Gastrocnemius medialis (tissue), 4 donors: Measurements from ENCODE around the gene IKBKE. TPM values are rescaled to one million over a fixed set of nuclear protein-coding genes. Genes with fewer than 3 reads are reported as not detected.

Experiments
- ATAC-seq, 2 donors: fragments of 150-250 bp; one replicate each; pipeline ENCODE4 v1.9.1; 2016
- DNase-seq, 2 donors: peaks; one replicate each; pipeline ENCODE4 v3.0.0-alpha.2; 2019
- H3K27ac ChIP-seq, 4 donors: fragments of 200-600 bp; sonication (generic); 1 replicate in 1 of 4; 2 replicates in 3 of 4; pipeline ENCODE4 v1.5.1; 2016 to 2018; ENCODE audit warnings: mild to moderate bottlenecking in 2 of 4, moderate library complexity in 1 of 4
- H3K27me3 ChIP-seq, 3 donors: fragments of 200-600 bp; sonication (generic) in 2 of 3; 1 replicate in 1 of 3; 2 replicates in 2 of 3; pipeline versions ENCODE4 v1.5.1 to v1.6.0; 2016 to 2019; ENCODE audit warnings: mild to moderate bottlenecking in 1 of 3, moderate library complexity in 1 of 3
- H3K36me3 ChIP-seq, 2 donors: fragments of 200-600 bp; sonication (generic) in 1 of 2; one replicate each; pipeline ENCODE4 v1.5.1; 2017 to 2018
- H3K4me1 ChIP-seq, 2 donors: fragments of 200-600 bp; sonication (generic) in 1 of 2; one replicate each; pipeline ENCODE4 v1.5.1; 2016 to 2017; ENCODE audit warnings: mild to moderate bottlenecking in 2 of 2
- H3K4me3 ChIP-seq, 4 donors: fragments of 200-600 bp; sonication (generic) in 3 of 4; 1 replicate in 1 of 4; 2 replicates in 3 of 4; pipeline ENCODE4 v1.5.1; 2016 to 2019; ENCODE audit warnings: mild to moderate bottlenecking in 2 of 4
- H3K9me3 ChIP-seq, 3 donors: fragments of 200-600 bp; sonication (generic) in 2 of 3; 1 replicate in 1 of 3; 2 replicates in 2 of 3; pipeline ENCODE4 v1.5.1; 2016 to 2019
- POLR2A ChIP-seq, 2 donors: fragments of 450-650 bp; IDR thresholded peaks; one replicate each; pipeline ENCODE4 v1.6.1; 2017; ENCODE audit warnings: antibody characterized with exemption in 2 of 2, mild to moderate bottlenecking in 2 of 2, moderate library complexity in 2 of 2
- in situ Hi-C, 4 donors: fragments of 200-750 bp; cut with MboI; loops; one replicate each; pipeline versions ENCODE4 v1.15.0 to v1.8.0; 2017; ENCODE audit warnings: low sequenced_read_pairs in 4 of 4
- intact Hi-C: fragments of 100-400 bp; cut with DNase I; formaldehyde crosslinking; loops from one replicate; pipeline ENCODE4 v1.15.1; 2023; ENCODE audit warnings: low total_unique reads
- total RNA-seq, 4 donors: library from RNA; depleted of rRNA; stranded (reverse); fragments of >200 nt; gene quantifications; one replicate each; pipeline versions ENCODE4 v1.1.0 to v1.2.3, GENCODE V29; 2016
- TF ChIP-seq, protein P1 (sequence below), 5 experiments: fragments of 450-650 bp in 3 of 5; fragments of 200-600 bp in 2 of 5; sonication (generic) in 2 of 5; IDR thresholded peaks in 4 of 5; conservative IDR thresholded peaks in 1 of 5; 1 replicate in 4 of 5; 2 replicates in 1 of 5; pipeline ENCODE4 v1.5.1; 2016 to 2019; ENCODE audit warnings: antibody characterized with exemption in 5 of 5, mild to moderate bottlenecking in 3 of 5, moderate library complexity in 3 of 5

The IKBKE gene
- total RNA-seq, 4 donors from 2014 or later = 0.81 to 1.1 (median 0.84) TPM; not detected in 1

DNA sequence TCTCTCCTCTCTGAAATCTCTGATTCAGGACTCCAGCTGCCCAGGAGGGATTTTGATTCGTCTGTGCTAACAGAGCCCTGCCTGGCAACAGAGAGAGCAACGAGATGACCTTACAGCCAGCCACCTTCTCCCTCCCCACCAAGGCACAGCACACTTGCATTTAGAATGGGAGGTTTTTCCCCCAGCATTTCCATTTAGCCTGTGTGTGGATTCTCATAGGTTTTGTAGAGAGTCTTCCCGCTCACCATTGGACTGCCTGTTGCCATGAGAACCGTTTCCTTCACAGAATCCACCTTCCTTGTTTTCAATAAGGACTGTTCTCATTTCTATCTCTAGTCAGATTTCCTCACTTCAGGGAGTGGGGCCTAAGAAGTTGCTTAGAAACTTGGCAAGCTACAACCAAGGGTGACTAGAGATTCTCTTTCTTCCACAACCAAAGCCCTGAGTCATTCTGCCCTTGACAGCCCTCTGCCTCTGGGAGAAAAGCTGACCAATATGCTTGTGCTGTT is 5.8 kb upstream of the IKBKE start:
- intact Hi-C loops = no loop called here
- TF ChIP-seq, protein P1, sequence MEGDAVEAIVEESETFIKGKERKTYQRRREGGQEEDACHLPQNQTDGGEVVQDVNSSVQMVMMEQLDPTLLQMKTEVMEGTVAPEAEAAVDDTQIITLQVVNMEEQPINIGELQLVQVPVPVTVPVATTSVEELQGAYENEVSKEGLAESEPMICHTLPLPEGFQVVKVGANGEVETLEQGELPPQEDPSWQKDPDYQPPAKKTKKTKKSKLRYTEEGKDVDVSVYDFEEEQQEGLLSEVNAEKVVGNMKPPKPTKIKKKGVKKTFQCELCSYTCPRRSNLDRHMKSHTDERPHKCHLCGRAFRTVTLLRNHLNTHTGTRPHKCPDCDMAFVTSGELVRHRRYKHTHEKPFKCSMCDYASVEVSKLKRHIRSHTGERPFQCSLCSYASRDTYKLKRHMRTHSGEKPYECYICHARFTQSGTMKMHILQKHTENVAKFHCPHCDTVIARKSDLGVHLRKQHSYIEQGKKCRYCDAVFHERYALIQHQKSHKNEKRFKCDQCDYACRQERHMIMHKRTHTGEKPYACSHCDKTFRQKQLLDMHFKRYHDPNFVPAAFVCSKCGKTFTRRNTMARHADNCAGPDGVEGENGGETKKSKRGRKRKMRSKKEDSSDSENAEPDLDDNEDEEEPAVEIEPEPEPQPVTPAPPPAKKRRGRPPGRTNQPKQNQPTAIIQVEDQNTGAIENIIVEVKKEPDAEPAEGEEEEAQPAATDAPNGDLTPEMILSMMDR (IDR thresholded peaks at IDR 0.05 in 4 of 5, conservative IDR thresholded peaks at IDR 0.05 in 1 of 5) = no peak
- no peak for TF ChIP-seq POLR2A (IDR thresholded peaks at IDR 0.05)
- peaks cover 0 to 15% of the 10 kb centered on the region in 2 donors for H3K4me1 ChIP-seq
- H3K27me3 ChIP-seq = peaks cover under 1 to 10% (median 3%) of the 10 kb centered on the region in 3 donors
- H3K9me3 ChIP-seq = no peaks in the 10 kb centered on the region
- no peaks in the 10 kb centered on the region for H3K36me3 ChIP-seq
- H3K4me3 ChIP-seq = no peak overlapping the region
- ATAC-seq (peak; percentile 33 to 63), DNase-seq (no peak)
- in situ Hi-C loops = no loop called here
- no peak overlapping the region for H3K27ac ChIP-seq

DNA sequence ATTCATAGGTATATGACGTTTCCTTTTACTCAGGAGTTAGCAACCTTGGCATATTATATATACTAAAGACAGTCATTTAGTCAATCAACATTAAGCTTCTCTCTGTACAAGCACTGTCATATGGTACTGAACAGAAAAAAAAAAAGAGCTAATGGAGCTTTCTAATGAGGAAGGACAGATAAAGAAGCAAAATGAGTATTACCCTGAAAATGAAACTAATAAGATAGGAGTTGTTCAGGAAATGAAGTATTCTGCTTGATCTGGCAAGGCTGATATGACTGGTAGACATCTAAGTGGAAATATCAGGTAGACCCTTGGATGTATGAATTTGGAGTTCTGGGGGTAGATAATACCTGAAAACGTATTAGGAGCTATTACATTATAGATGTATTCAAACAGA is 4.3 kb upstream of the IKBKE start:
- H3K9me3 ChIP-seq = no peaks in the 10 kb centered on the region
- TF ChIP-seq, protein P1 (IDR thresholded peaks at IDR 0.05 in 4 of 5, conservative IDR thresholded peaks at IDR 0.05 in 1 of 5) = no peak
- TF ChIP-seq POLR2A (IDR thresholded peaks at IDR 0.05) = no peak
- H3K4me3 ChIP-seq = no peak overlapping the region
- intact Hi-C loops = no loop called here
- in situ Hi-C loops = no loop called here
- H3K36me3 ChIP-seq = no peaks in the 10 kb centered on the region
- peaks cover 5 to 10% (median 5%) of the 10 kb centered on the region in 3 donors for H3K27me3 ChIP-seq
- no peak for DNase-seq
- no peak overlapping the region for H3K27ac ChIP-seq
- ATAC-seq = no peak
- H3K4me1 ChIP-seq = peaks cover 6% of the 10 kb centered on the region in 2 donors

DNA sequence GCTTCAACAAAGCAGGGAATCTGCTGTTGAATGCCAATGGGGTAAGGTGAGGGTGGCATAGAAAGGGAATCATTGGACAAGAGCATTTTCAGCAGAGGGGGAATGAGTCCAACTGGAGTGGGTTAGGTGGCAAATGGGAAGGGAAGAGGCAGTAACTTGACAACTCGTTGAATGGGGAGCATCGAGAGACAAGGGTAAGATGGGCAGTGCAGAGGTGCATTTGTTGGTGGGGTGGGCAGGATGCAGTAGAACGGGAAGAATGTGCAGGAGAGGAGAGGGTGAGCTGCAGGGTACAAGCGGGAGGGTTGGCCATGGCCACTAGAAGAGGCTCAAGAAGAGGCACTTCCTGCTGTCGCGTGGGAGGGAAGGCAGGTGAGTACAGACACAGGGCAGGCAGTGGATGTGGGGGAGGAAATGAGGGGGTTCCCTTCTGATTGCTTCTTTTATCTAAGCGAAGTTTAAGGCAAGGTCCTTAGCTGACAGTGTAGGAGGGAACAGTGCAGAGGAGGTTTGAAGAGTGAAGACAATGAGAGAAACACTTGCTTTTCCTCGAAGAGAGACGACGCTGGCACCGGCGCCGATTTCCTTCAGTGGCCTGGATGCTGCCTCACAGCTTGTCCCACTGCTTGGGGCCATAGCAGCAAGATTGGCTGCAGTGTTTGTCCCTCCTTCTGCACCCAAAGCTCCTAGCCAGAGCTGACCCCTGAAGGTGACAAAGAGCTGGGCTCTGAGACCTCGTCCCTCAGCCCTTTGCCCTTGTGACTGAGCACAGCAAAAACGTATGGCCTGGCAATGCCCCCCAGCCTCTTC is 3.2 kb upstream of the IKBKE start:
- DNase-seq (no peak), ATAC-seq (no peak)
- H3K4me1 ChIP-seq = peaks cover 2 to 7% of the 10 kb centered on the region in 2 donors

DNA sequence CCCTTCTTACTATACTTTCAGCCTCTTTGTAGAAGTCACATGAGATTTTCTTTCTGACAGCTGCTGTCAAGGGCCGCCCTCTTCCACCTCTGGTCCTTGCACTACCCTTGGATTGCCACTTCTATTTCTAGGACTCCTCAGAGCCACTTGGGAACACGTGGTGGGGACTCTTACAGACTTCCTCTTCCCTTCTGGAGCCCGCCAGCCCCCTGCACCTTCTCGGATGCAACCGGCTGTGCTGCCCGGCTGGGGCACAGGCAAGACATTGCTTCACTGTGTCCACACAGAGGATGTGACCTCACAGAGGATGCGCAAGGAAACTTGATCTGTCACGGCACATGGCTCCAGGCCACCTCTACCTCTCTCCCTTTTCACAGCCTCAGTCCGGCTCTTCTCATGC is 2.4 kb upstream of the IKBKE start:
- Histone ChIP-seq H3K36me3 (no peaks in the 10 kb centered on the region), H3K27ac (no peak overlapping the region), H3K9me3 (no peaks in the 10 kb centered on the region), H3K4me3 (no peak overlapping the region), H3K27me3 (peaks cover 5 to 10% (median 5%) of the 10 kb centered on the region in 3 donors), H3K4me1 (peaks cover 2 to 7% of the 10 kb centered on the region in 2 donors)
- in situ Hi-C loops (no loop called here), intact Hi-C loops (no loop called here)
- peak; percentile 55 to 58 for ATAC-seq
- TF ChIP-seq POLR2A (IDR thresholded peaks at IDR 0.05) = no peak
- TF ChIP-seq, protein P1 (IDR thresholded peaks at IDR 0.05 in 4 of 5, conservative IDR thresholded peaks at IDR 0.05 in 1 of 5) = no peak
- peak; percentile 23 to 65 for DNase-seq

More for the DNA sequence above, 3.2 kb upstream of the IKBKE start:
- Histone ChIP-seq H3K36me3 (no peaks in the 10 kb centered on the region), H3K27me3 (peaks cover 5 to 10% (median 5%) of the 10 kb centered on the region in 3 donors), H3K9me3 (no peaks in the 10 kb centered on the region), H3K4me3 (no peak overlapping the region), H3K27ac (no peak overlapping the region)
- intact Hi-C loops (no loop called here), in situ Hi-C loops (no loop called here)
- TF ChIP-seq, protein P1 (IDR thresholded peaks at IDR 0.05 in 4 of 5, conservative IDR thresholded peaks at IDR 0.05 in 1 of 5) = no peak
- no peak for TF ChIP-seq POLR2A (IDR thresholded peaks at IDR 0.05)
